Right kidney (tissue), 9 donors: ENCODE data around the gene AKIRIN2.

Experiments
- DNase-seq: peaks from one replicate; pipeline ENCODE4 v3.0.0-alpha.2; 2016
- long read RNA-seq, 8 donors: transcript quantifications; one replicate each; lab custom pipeline, GENCODE V29; 2026

Gene AKIRIN2
- long read RNA-seq, donor 1, transcript AKIRIN2-201 (5 exons, 1,662 nt): major isoform, 13 of 13 reads
- long read RNA-seq, donor 1, partial matches to known transcripts: 0 of 13 reads
- long read RNA-seq, donor 1, other reads (novel, unspliced or antisense): 0 of 13 reads
- long read RNA-seq, donor 2, transcript AKIRIN2-201 (5 exons, 1,662 nt): major isoform, 11 of 11 reads
- long read RNA-seq, donor 2, partial matches to known transcripts: 0 of 11 reads
- long read RNA-seq, donor 2, other reads (novel, unspliced or antisense): 0 of 11 reads
- long read RNA-seq, donor 3, transcript AKIRIN2-201 (5 exons, 1,662 nt): major isoform, 6 of 6 reads
- long read RNA-seq, donor 3, partial matches to known transcripts: 0 of 6 reads
- long read RNA-seq, donor 3, other reads (novel, unspliced or antisense): 0 of 6 reads
- long read RNA-seq, donor 4, transcript AKIRIN2-201 (5 exons, 1,662 nt): major isoform, 17 of 17 reads
- long read RNA-seq, donor 4, partial matches to known transcripts: 0 of 17 reads
- long read RNA-seq, donor 4, other reads (novel, unspliced or antisense): 0 of 17 reads
- long read RNA-seq, donor 5, transcript AKIRIN2-201 (5 exons, 1,662 nt): major isoform, 20 of 20 reads
- long read RNA-seq, donor 5, partial matches to known transcripts: 0 of 20 reads
- long read RNA-seq, donor 5, other reads (novel, unspliced or antisense): 0 of 20 reads
- long read RNA-seq, donor 6, transcript AKIRIN2-201 (5 exons, 1,662 nt): major isoform, 25 of 30 reads
- long read RNA-seq, donor 6, partial matches to known transcripts: 5 of 30 reads
- long read RNA-seq, donor 6, other reads (novel, unspliced or antisense): 0 of 30 reads
- long read RNA-seq, donor 7, transcript AKIRIN2-201 (5 exons, 1,662 nt): major isoform, 32 of 32 reads
- long read RNA-seq, donor 7, partial matches to known transcripts: 0 of 32 reads
- long read RNA-seq, donor 7, other reads (novel, unspliced or antisense): 0 of 32 reads
- long read RNA-seq, donor 8, transcript AKIRIN2-201 (5 exons, 1,662 nt): major isoform, 17 of 35 reads
- long read RNA-seq, donor 8, partial matches to known transcripts: 12 of 35 reads
- long read RNA-seq, donor 8, other reads (novel, unspliced or antisense): 6 of 35 reads

- DNase-seq: peak; percentile 95
Measured at GRCh38 chr6:87701676-87702588, at the start of gene AKIRIN2. Gene AKIRIN2, minus strand, starts transcription at chr6:87702233. Its CDS starts 549 bp downstream, at chr6:87701684.

GRCh38 chr6:87747646-87748045 lies 45.6 kb upstream of the AKIRIN2 start:
- no peak for DNase-seq

GRCh38 chr6:87745966-87746721 lies 44.1 kb upstream of the AKIRIN2 start:
- no peak for DNase-seq

- no peak for DNase-seq
Measured at GRCh38 chr6:87743454-87743853, 41.4 kb upstream of the AKIRIN2 start.

GRCh38 chr6:87742106-87742505 lies 40.1 kb upstream of the AKIRIN2 start:
- no peak for DNase-seq

GRCh38 chr6:87741001-87741650 lies 39.1 kb upstream of the AKIRIN2 start:
- DNase-seq: no peak

- no peak for DNase-seq
Measured at GRCh38 chr6:87738744-87739143, 36.7 kb upstream of the AKIRIN2 start.

- DNase-seq: no peak
Measured at GRCh38 chr6:87738000-87738399, 36.0 kb upstream of the AKIRIN2 start.

GRCh38 chr6:87736809-87737540 lies 34.9 kb upstream of the AKIRIN2 start:
- no peak for DNase-seq

- no peak for DNase-seq
Measured at GRCh38 chr6:87731818-87732661, 30.0 kb upstream of the AKIRIN2 start.

- no peak for DNase-seq
Measured at GRCh38 chr6:87731080-87731479, 29.0 kb upstream of the AKIRIN2 start.

GRCh38 chr6:87729965-87730719 lies 28.1 kb upstream of the AKIRIN2 start:
- DNase-seq: no peak

GRCh38 chr6:87728706-87729105 lies 26.7 kb upstream of the AKIRIN2 start:
- no peak for DNase-seq

- DNase-seq: no peak
Measured at GRCh38 chr6:87724983-87725811, 23.2 kb upstream of the AKIRIN2 start.

- no peak for DNase-seq
Measured at GRCh38 chr6:87723170-87724078, 21.4 kb upstream of the AKIRIN2 start.
